HAP-1 (cell line): ENCODE data around the gene FAF1.

ENCODE experiments used
- DNase-seq, 2 experiments: peaks; one replicate each; pipeline ENCODE4 v3.0.0-alpha.2; 2016 to 2020; ENCODE audit warnings: low spot score in 2 of 2
- H3K27me3 ChIP-seq: fragments of 250-450 bp; sonication (Bioruptor Pico); 2 replicates; pipeline ENCODE4 v1.5.1; 2020; ENCODE audit warnings: low read depth, mild to moderate bottlenecking, moderate library complexity
- H3K36me3 ChIP-seq: fragments of 250-450 bp; sonication (Bioruptor Pico); replicated peaks from 2 replicates; pipeline ENCODE4 v1.5.1; 2020; ENCODE audit warnings: mild to moderate bottlenecking
- H3K4me1 ChIP-seq: fragments of 250-450 bp; sonication (Bioruptor Pico); 2 replicates; pipeline ENCODE4 v1.5.1; 2020; ENCODE audit warnings: mild to moderate bottlenecking
- H3K4me3 ChIP-seq: fragments of 250-450 bp; sonication (Bioruptor Pico); 2 replicates; pipeline ENCODE4 v1.5.1; 2020; ENCODE audit warnings: mild to moderate bottlenecking, moderate library complexity
- H3K9me3 ChIP-seq: fragments of 250-450 bp; sonication (Bioruptor Pico); 2 replicates; pipeline ENCODE4 v1.5.1; 2020; ENCODE audit warnings: mild to moderate bottlenecking, moderate library complexity
- in situ Hi-C: fragments of 300-500 bp; cut with MboI; formaldehyde crosslinking; loops from 3 replicates; pipeline ENCODE4 v1.14.3; 2020; ENCODE audit warnings: low sequenced_read_pairs, inconsistent platforms, mixed read lengths

The FAF1 gene

DNA sequence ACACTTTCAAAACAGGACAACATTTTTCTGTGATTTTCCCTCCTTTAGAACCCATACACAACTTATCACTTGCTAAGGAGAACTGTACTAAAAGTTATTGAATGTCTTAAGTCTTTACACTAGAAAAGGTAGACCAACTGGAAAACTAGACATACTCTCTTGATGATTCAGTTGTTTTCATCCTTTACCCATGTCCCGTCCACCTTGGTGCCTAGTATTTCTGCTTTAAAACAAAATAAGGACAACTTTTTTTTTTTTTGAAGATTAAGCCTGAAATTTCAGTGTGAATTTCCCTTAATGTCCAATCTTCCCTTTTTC is 14.5 kb upstream of the FAF1 start:
- peaks cover 11% of the 10 kb centered on the region for H3K36me3 ChIP-seq
- H3K27me3 ChIP-seq: no peaks in the 10 kb centered on the region
- H3K4me1 ChIP-seq: peaks cover 29% of the 10 kb centered on the region
- H3K4me3 ChIP-seq: peak overlapping the region; percentile 77; the same call in 1 of the 2 replicates
- no peaks in the 10 kb centered on the region for H3K9me3 ChIP-seq
- in situ Hi-C loops: no loop called here
- no peak for DNase-seq

DNA sequence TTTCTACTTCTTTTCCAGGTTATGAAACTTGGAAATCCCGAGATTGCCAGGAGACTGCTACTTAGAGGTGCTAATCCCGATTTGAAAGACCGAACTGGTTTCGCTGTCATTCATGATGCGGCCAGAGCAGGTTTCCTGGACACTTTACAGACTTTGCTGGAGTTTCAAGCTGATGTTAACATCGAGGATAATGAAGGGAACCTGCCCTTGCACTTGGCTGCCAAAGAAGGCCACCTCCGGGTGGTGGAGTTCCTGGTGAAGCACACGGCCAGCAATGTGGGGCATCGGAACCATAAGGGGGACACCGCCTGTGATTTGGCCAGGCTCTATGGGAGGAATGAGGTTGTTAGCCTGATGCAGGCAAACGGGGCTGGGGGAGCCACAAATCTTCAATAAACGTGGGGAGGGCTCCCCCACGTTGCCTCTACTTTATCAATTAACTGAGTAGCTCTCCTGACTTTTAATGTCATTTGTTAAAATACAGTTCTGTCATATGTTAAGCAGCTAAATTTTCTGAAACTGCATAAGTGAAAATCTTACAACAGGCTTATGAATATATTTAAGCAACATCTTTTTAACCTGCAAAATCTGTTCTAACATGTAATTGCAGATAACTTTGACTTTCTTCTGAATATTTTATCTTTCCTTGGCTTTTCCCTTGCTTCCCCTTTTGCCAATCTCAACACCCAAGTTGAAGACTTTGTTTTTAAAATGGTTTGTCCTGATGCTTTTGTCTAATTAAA is 14.0 kb upstream of the FAF1 start:
- Histone ChIP-seq H3K36me3 (peaks cover 11% of the 10 kb centered on the region), H3K4me3 (peak overlapping the region; percentile 77), H3K4me1 (peaks cover 28% of the 10 kb centered on the region), H3K9me3 (no peaks in the 10 kb centered on the region), H3K27me3 (no peaks in the 10 kb centered on the region)
- in situ Hi-C loops: no loop called here
- DNase-seq: peak; percentile 60 to 79

GRCh38 chr1:50973255-50973654 is 13.2 kb upstream of the FAF1 start:
- DNase-seq: no peak
- no peaks in the 10 kb centered on the region for H3K27me3 ChIP-seq
- in situ Hi-C loops: no loop called here

DNA sequence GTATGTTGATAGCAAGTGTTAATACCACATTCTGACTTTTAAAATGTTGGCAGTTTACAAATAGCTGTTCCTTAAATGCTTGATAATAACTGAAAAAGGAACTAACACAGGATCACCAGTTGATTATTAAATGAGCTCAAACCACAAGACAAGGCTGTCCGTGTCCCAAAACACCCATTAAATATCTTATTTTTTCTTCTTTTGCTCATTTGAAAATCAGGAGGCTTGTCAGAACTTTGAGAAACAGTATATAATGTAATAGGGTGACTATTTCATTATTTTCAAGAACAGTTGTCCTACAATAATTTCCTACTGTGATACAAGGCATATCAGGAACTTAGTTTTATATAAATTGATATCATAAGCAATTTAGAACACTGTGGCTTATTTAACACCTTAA is 12.7 kb upstream of the FAF1 start:
- Histone ChIP-seq H3K27me3 (no peaks in the 10 kb centered on the region), H3K4me3 (peak overlapping the region; percentile 77), H3K9me3 (no peaks in the 10 kb centered on the region), H3K4me1 (peaks cover 29% of the 10 kb centered on the region), H3K36me3 (peaks cover 11% of the 10 kb centered on the region)
- no peak for DNase-seq
- in situ Hi-C loops: no loop called here

More at GRCh38 chr1:50973255-50973654, 13.2 kb upstream of the FAF1 start:
- Histone ChIP-seq H3K4me3 (peak overlapping the region; percentile 77), H3K36me3 (peaks cover 11% of the 10 kb centered on the region), H3K4me1 (peaks cover 28% of the 10 kb centered on the region), H3K9me3 (no peaks in the 10 kb centered on the region)

DNA sequence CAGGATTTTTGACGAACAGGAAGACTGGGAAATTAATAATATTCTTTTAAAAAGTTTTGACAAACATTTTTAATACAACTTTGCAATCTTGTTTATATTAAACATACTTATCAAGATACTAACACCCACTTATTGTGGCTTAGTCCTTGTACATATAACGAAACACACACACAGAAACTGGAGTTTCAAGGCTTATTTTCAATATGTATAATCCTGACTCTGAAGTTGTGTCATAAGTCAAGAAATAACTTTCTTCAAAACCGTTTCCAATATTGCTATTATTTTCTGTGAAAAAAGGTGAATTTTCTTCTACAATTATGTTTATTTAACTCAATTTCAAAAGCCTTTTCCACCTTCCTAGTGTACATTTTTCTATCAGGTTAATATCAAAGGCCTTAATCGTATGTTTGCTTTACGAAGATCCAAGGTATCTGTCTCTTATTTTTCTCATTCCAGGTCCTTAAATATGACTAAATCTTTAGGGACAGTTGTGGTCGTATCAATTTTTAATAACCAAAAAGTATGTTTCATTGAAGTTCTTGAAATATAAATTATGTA is 11.8 kb upstream of the FAF1 start:
- in situ Hi-C loops: no loop called here
- Histone ChIP-seq H3K27me3 (no peaks in the 10 kb centered on the region), H3K36me3 (peaks cover 11% of the 10 kb centered on the region), H3K4me3 (peak overlapping the region; percentile 77), H3K4me1 (peaks cover 38% of the 10 kb centered on the region), H3K9me3 (no peaks in the 10 kb centered on the region)
- peak in 1 of 2 experiments; percentile 7 for DNase-seq

DNA sequence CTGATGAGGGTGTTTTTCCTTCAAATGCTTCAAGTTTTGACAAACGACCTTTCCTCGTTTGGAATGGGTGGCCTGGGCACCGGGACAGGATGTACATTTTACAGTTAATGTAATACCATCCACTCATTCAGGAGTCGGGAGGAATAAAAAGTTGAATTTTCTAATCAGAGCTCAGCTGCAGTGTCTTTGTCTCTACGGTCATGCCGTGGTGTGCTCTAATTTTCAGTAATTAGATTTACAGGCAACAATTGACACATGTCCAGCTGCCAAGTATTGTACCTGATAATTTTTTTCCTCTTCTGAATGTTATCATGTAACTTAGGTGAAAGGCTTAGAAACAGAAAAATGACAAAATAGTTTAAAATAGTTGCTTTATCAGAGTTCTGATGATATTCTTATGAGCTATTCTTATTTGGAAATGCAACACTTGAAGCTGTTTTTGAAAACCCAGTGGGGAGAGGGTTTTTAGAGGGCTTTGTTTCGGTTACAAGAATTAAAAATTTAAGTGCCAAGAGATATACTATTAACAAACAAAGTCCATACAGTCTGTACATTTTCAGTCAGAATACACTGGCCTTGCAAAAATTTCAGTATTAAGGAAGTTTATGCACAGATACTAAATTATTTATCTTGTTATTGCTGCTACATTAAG is 11.0 kb upstream of the FAF1 start:
- peaks cover 38% of the 10 kb centered on the region for H3K4me1 ChIP-seq
- no peaks in the 10 kb centered on the region for H3K27me3 ChIP-seq
- H3K36me3 ChIP-seq: peaks cover 11% of the 10 kb centered on the region
- peak in 1 of 2 experiments; percentile 35 for DNase-seq
- no peaks in the 10 kb centered on the region for H3K9me3 ChIP-seq
- in situ Hi-C loops: no loop called here
- peak overlapping the region; percentile 77 for H3K4me3 ChIP-seq

- Histone ChIP-seq H3K9me3 (no peaks in the 10 kb centered on the region), H3K27me3 (no peaks in the 10 kb centered on the region), H3K36me3 (peaks cover 11% of the 10 kb centered on the region), H3K4me3 (peak overlapping the region; percentile 77), H3K4me1 (peaks cover 32% of the 10 kb centered on the region)
- DNase-seq: no peak
- in situ Hi-C loops: no loop called here
These were observed 10.4 kb upstream of the FAF1 start for GRCh38 chr1:50970509-50970887.

DNA sequence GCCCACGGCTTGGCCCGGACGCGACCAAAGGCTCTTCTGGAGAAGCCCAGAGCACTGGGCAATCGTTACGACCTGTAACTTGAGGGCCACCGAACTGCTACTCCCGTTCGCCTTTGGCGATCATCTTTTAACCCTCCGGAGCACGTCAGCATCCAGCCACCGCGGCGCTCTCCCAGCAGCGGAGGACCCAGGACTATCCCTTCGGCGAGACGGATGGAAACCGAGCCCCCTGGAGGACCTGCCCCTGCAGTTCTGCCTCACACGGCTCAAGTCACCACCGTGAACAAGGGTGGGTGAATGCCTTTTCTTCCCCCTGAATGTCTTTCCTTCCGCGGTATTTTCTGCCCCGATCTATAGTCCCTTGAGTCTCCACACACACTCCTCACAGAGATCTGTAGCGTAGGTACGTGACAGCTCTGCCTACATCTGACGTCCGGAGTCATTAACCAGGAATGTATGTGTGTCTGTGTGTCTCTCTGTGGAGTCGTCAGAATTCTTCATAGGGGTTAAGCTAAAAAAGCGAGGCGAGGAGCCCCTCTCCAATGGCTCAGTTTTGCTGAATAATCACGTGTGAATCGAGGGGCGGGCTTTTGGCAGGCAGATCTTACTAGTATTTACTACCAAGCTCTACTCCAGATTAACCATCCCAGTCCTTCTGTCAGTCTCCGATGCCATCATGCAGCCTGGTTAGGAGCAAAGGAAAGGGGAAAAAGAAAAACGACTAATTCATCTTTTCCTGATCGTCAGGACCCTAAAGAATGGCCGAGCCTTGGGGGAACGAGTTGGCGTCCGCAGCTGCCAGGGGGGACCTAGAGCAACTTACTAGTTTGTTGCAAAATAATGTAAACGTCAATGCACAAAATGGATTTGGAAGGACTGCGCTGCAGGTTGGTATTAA is 9.8 kb upstream of the FAF1 start, which contains the start of gene CDKN2C:
Gene CDKN2C (plus strand): TSS at position 635 of the 898 bp plus-strand sequence. CDS start 124 bp downstream, at position 759.
- Histone ChIP-seq H3K4me3 (peak within 1 kb of the TSS; percentile 77), H3K9me3 (no peaks in the 10 kb centered on the region), H3K4me1 (peaks cover 26% of the 10 kb centered on the region), H3K36me3 (peaks cover 9% of the 10 kb centered on the region), H3K27me3 (no peaks in the 10 kb centered on the region)
- peak; percentile 90 to 93 for DNase-seq
- in situ Hi-C loops: loop anchor here (10.0 kb wide), 1 partner anchor 225 kb away; no protein-coding TSS in a partner anchor

DNA sequence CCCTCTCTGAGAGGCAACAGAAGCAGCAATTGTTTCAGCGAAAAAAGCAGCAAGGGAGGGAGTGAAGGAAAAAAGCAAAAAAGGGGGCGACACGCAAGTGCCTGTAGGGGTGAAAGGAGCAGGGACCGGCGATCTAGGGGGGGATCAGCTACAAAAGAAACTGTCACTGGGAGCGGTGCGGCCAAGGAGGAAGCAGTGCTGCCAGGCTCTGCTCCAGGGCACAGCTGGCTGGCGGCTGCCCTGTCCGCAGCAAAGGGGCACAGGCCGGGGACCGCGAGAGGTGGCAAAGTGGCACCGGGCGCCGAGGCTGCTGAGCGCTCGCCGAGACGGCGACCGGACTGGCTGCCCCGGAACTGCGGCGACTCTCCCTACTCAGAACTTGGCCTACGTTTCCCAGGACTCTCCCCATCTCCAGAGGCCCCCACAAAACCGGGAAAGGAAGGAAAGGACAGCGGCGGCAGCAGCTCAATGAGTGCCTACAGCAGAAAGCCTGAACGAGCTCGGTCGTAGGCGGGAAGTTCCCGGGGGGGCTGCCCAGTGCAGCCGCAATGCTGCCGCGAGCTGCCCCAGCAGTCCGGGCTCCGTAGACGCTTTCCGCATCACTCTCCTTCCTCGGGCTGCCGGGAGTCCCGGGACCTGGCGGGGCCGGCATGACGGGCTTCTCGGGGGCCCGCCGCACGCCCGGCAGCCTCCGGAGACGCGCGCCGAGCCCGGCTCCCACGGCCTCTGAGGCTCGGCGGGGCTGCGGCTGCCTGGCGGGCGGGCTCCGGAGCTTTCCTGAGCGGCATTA is 8.9 kb upstream of the FAF1 start:
- H3K9me3 ChIP-seq: no peaks in the 10 kb centered on the region
- H3K27me3 ChIP-seq: no peaks in the 10 kb centered on the region
- peak in 1 of 2 experiments; percentile 47 for DNase-seq
- H3K4me3 ChIP-seq: peak overlapping the region; percentile 77
- in situ Hi-C loops: loop anchor here (10.0 kb wide), 1 partner anchor 226 kb away; no protein-coding TSS in a partner anchor
- peaks cover 17% of the 10 kb centered on the region for H3K4me1 ChIP-seq
- H3K36me3 ChIP-seq: peaks cover under 1% of the 10 kb centered on the region; the same call in 1 of the 2 replicates

GRCh38 chr1:50968158-50968820 is 8.2 kb upstream of the FAF1 start:
- peak; percentile 91 to 95 for DNase-seq
- Histone ChIP-seq H3K4me1 (peaks cover 14% of the 10 kb centered on the region), H3K36me3 (no peaks in the 10 kb centered on the region), H3K27me3 (no peaks in the 10 kb centered on the region), H3K9me3 (no peaks in the 10 kb centered on the region), H3K4me3 (peak overlapping the region; percentile 77)
- in situ Hi-C loops: loop anchor here (10.0 kb wide), 1 partner anchor 227 kb away; no protein-coding TSS in a partner anchor

DNA sequence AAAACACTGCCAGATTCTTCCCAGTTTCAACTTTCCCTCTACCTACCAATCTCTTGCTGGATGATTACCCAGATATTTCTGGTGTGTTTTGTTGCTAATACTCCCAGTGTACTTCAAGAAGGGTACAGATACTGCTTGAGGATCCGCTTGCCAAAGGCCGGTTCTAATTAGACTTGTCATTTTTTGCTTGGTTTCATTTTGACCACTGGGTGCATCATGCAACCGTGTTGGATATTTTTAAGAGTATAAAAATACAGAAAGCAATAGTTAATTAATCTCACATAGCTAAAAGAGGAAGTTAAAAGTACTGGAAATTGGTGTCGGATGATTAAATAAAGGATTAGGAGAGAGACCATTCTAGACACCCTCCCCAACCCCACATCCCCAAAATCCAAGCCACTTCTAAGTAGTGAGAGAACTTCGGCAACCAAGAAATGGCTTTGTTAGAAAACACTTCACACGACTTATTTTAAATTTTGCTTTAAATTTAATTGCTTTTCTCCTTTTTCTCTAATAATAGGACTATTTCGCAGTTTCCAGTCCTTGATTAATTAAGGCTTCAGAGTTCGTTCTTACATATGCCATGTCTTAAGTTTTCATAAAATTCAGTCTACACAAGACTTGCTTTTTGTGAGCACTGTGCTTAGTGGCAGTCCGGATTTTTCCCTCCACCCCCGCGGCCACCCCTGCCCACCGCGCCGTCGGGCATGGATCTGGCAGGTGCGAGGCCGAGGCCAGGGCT is 7.5 kb upstream of the FAF1 start:
- peak overlapping the region; percentile 77 for H3K4me3 ChIP-seq
- DNase-seq: peak in 1 of 2 experiments; percentile 19

DNA sequence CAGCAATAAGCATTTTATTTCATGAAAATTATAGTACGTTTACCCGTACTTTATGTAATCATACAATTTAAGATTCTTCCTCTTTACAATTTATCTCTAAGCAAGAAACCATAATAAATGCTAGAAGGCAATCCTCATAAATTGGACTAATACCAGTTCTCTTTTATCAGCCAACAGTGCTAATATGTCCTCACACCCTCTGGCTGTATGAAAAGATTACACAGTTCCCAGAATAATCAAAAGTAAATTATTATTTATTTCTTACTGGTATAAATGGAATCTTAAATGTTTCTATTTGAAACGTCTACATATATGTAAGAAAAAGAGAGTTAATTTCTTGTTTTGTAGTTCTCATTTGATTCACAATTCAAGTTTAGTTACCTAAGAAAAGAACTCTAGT is 6.9 kb upstream of the FAF1 start:
- Histone ChIP-seq H3K36me3 (no peaks in the 10 kb centered on the region), H3K9me3 (no peaks in the 10 kb centered on the region), H3K4me1 (peaks cover 10% of the 10 kb centered on the region), H3K27me3 (no peaks in the 10 kb centered on the region), H3K4me3 (peak overlapping the region; percentile 77)
- no peak for DNase-seq
- in situ Hi-C loops: loop anchor here (10.0 kb wide), 1 partner anchor 228 kb away; no protein-coding TSS in a partner anchor

More for the DNA sequence above, 7.5 kb upstream of the FAF1 start:
- H3K27me3 ChIP-seq: no peaks in the 10 kb centered on the region
- H3K36me3 ChIP-seq: no peaks in the 10 kb centered on the region
- no peaks in the 10 kb centered on the region for H3K9me3 ChIP-seq
- peaks cover 10% of the 10 kb centered on the region for H3K4me1 ChIP-seq
- in situ Hi-C loops: loop anchor here (10.0 kb wide), 1 partner anchor 227 kb away; no protein-coding TSS in a partner anchor
